MCF 10A (cell line): ENCODE measurements around the gene TSC22D3. TPM values are rescaled to one million over a fixed set of nuclear protein-coding genes. Genes with fewer than 3 reads are reported as not detected.

Experiments
- BruUV-seq: library from RNA; stranded (reverse); fragments of 400-500 nt; replicated peaks from 2 replicates; lab custom pipeline; 2021; lab: Mats Ljungman, UMichigan
- CTCF ChIA-PET: fragments of 300-600 bp; sonication (Branson Sonifier 250); formaldehyde crosslinking; extraction: SDS; loops from one replicate; lab custom pipeline; 2021; ENCODE audit warnings: antibody characterized with exemption, inconsistent platforms; lab: Yijun Ruan, JAX
- POLR2A ChIA-PET: fragments of 300-600, 350-650 bp; sonication (Branson Sonifier 250); formaldehyde crosslinking; extraction: SDS; loops from one replicate; lab custom pipeline; 2020; ENCODE audit warnings: antibody characterized with exemption, inconsistent platforms; lab: Yijun Ruan, JAX
- DNase-seq: peaks from one replicate; pipeline ENCODE4 v3.0.0-alpha.2; 2018; ENCODE audit not compliant: unreplicated experiment
- H3K27ac Mint-ChIP-seq: one replicate; pipeline ENCODE4 v1.8.0; 2022; ENCODE audit warnings: mild to moderate bottlenecking, low read depth, mixed read lengths; ENCODE audit not compliant: unreplicated experiment
- H3K27me3 Mint-ChIP-seq: one replicate; pipeline ENCODE4 v1.8.0; 2022; ENCODE audit warnings: mixed read lengths; ENCODE audit not compliant: insufficient read depth, unreplicated experiment
- H3K36me3 Mint-ChIP-seq: one replicate; pipeline ENCODE4 v1.8.0; 2022; ENCODE audit warnings: mild to moderate bottlenecking, moderate library complexity, mixed read lengths; ENCODE audit not compliant: insufficient read depth, unreplicated experiment
- H3K4me1 Mint-ChIP-seq: one replicate; pipeline ENCODE4 v1.8.0; 2022; ENCODE audit warnings: mixed read lengths; ENCODE audit not compliant: insufficient read depth, unreplicated experiment
- H3K4me3 Mint-ChIP-seq: one replicate; pipeline ENCODE4 v1.8.0; 2022; ENCODE audit warnings: mild to moderate bottlenecking, moderate library complexity, mixed read lengths; ENCODE audit not compliant: unreplicated experiment
- H3K9me3 Mint-ChIP-seq: one replicate; pipeline ENCODE4 v1.8.0; 2022; ENCODE audit warnings: mixed read lengths; ENCODE audit not compliant: unreplicated experiment
- intact Hi-C: fragments of 100-400 bp; cut with micrococcal nuclease; formaldehyde crosslinking; loops from 2 replicates; pipeline ENCODE4 v1.14.1; 2022
- total RNA-seq: library from RNA; stranded (reverse); gene quantifications from 2 replicates; pipeline ENCODE4 v1.2.3, GENCODE V29; 2022
- TF ChIP-seq, protein P1 (sequence below): fragments of 200-600 bp; IDR thresholded peaks from one replicate; pipeline ENCODE4 v1.8.0; 2022; ENCODE audit warnings: antibody characterized with exemption, mild to moderate bottlenecking; ENCODE audit not compliant: unreplicated experiment

TSC22D3 gene
- total RNA-seq, 1 experiment from 2014 or later: 124 TPM

GRCh38 chrX:107741404-107741790, 34.2 kb downstream of the TSC22D3 start:
- no TSS peak for BruUV-seq
- Mint-ChIP-seq H3K36me3 (peaks cover 15% of the 10 kb centered on the region), H3K4me3 (no peak overlapping the region), H3K27me3 (peaks cover 54% of the 10 kb centered on the region), H3K4me1 (peaks cover 37% of the 10 kb centered on the region), H3K27ac (peak overlapping the region; percentile 93), H3K9me3 (no peaks in the 10 kb centered on the region)
- POLR2A ChIA-PET: interaction anchor here (0.9 to 7.6 kb wide), 9 partner anchors 11 to 85 kb away, joined by 3 to 83 read pairs (median 22); partner anchors contain the start of genes MID2, NCBP2L and TSC22D3
- intact Hi-C loops: loop anchor here (1.0 to 2.0 kb wide), 2 partner anchors 23 to 69 kb away; no protein-coding TSS in a partner anchor
- TF ChIP-seq, protein P1, sequence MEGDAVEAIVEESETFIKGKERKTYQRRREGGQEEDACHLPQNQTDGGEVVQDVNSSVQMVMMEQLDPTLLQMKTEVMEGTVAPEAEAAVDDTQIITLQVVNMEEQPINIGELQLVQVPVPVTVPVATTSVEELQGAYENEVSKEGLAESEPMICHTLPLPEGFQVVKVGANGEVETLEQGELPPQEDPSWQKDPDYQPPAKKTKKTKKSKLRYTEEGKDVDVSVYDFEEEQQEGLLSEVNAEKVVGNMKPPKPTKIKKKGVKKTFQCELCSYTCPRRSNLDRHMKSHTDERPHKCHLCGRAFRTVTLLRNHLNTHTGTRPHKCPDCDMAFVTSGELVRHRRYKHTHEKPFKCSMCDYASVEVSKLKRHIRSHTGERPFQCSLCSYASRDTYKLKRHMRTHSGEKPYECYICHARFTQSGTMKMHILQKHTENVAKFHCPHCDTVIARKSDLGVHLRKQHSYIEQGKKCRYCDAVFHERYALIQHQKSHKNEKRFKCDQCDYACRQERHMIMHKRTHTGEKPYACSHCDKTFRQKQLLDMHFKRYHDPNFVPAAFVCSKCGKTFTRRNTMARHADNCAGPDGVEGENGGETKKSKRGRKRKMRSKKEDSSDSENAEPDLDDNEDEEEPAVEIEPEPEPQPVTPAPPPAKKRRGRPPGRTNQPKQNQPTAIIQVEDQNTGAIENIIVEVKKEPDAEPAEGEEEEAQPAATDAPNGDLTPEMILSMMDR: no peak
- no peak for DNase-seq
- CTCF ChIA-PET: interaction anchor here (0.6 to 1.1 kb wide), 6 partner anchors 9 to 747 kb away, joined by 3 to 4 read pairs (median 3); no protein-coding TSS in a partner anchor

DNA sequence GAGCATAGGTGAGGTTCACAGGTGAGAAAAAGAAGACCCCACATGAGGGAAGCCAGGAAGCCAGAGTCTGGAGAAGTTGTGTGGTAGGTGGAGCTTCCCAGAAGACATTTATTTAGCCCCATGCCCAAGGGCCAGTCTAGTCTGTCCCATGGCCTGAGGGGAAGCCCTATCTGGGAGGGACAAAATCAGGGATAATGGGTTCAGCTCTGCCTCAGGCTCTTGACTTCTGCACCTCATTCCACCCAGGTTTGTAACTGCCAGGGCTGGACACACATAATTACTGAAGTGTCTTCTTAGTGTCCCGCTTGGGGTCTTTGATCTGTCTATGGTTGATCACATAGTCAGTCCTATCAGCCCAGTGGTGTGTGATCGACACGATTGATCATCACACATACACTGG, 36.0 kb downstream of the TSC22D3 start:
- Mint-ChIP-seq H3K27ac (peak overlapping the region; percentile 76), H3K36me3 (peaks cover 13% of the 10 kb centered on the region), H3K4me1 (peaks cover 32% of the 10 kb centered on the region), H3K27me3 (peaks cover 64% of the 10 kb centered on the region), H3K4me3 (no peak overlapping the region), H3K9me3 (no peaks in the 10 kb centered on the region)
- no TSS peak for BruUV-seq
- CTCF ChIA-PET: interaction anchor here (1.1 to 1.6 kb wide), 4 partner anchors 8 to 38 kb away, joined by 3 to 7 read pairs (median 4); partner anchors contain the start of gene NCBP2L
- DNase-seq: no peak
- TF ChIP-seq, protein P1: no peak
- POLR2A ChIA-PET: interaction anchor here (1.1 to 7.6 kb wide), 7 partner anchors 9 to 64 kb away, joined by 3 to 83 read pairs (median 32); partner anchors contain the start of genes NCBP2L and TSC22D3
- intact Hi-C loops: no loop called here

DNA sequence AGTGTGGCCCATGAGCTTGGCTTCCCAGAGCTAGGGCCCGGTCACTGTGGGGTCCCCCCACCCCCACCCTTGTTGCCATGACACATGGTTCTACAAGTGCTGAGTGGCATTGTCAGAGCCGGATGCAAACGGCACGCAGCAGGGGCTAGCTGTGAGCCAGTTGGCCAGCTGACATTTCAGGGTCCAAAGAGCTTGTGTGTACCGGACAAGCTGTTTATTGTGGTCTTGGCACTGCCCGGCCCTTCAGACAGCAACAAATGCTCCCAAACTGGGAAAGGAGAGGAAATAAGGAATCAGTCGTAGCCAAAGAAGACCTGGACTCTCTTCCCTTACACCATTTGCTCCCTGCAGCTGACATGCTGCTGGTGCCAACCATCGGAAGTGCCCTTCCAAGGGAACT, 36.8 kb downstream of the TSC22D3 start:
- Mint-ChIP-seq H3K27ac (no peak overlapping the region), H3K4me3 (no peak overlapping the region), H3K36me3 (peaks cover 13% of the 10 kb centered on the region), H3K9me3 (no peaks in the 10 kb centered on the region), H3K4me1 (peaks cover 32% of the 10 kb centered on the region), H3K27me3 (peaks cover 71% of the 10 kb centered on the region)
- CTCF ChIA-PET: interaction anchor here (0.8 to 1.8 kb wide), 5 partner anchors 10 to 38 kb away, joined by 3 to 14 read pairs (median 3); partner anchors contain the start of gene NCBP2L
- DNase-seq: no peak
- POLR2A ChIA-PET: interaction anchor here (0.7 to 7.6 kb wide), 4 partner anchors 10 to 63 kb away, joined by 3 to 83 read pairs (median 39); no protein-coding TSS in a partner anchor
- intact Hi-C loops: no loop called here
- no TSS peak for BruUV-seq
- TF ChIP-seq, protein P1: no peak

DNA sequence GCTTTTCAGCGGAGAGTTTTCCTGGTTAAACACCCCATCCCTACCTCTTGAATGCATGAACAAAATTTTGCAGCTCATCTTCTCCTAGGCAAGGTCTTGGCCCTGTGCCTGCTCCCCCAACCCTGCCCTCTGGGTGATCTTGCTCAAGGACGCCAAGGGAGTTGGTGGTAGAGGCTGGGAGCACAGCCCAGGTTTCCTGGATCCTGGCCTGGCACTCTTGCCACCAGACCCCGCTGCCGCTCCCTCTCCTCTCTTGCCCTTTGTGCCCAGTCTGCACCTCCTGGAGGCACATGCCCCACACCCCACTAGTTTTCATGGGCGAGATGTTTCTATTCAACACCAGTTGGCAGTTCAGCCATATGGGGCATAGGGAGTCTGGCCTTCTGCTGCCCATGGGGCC, 37.3 kb downstream of the TSC22D3 start:
- Mint-ChIP-seq H3K4me3 (no peak overlapping the region), H3K27me3 (peaks cover 76% of the 10 kb centered on the region), H3K36me3 (peaks cover 13% of the 10 kb centered on the region), H3K4me1 (peaks cover 32% of the 10 kb centered on the region), H3K9me3 (no peaks in the 10 kb centered on the region), H3K27ac (no peak overlapping the region)
- no TSS peak for BruUV-seq
- intact Hi-C loops: no loop called here
- ChIA-PET CTCF (interaction anchor here (0.6 to 1.8 kb wide), 6 partner anchors 9 to 79 kb away, joined by 3 to 14 read pairs (median 3); no protein-coding TSS in a partner anchor), POLR2A (interaction anchor here (0.7 to 7.6 kb wide), 4 partner anchors 10 to 62 kb away, joined by 3 to 83 read pairs (median 39); no protein-coding TSS in a partner anchor)
- DNase-seq: peak; percentile 37
- TF ChIP-seq, protein P1: no peak
